HG02759 (cell line): ENCODE data around the gene TTLL10.

ENCODE experiments used
- ATAC-seq: cut with Tn5 transposase; IDR thresholded peaks from one replicate; pipeline ENCODE4 v1.9.1; 2021; ENCODE audit warnings: mild to moderate bottlenecking, moderate library complexity; ENCODE audit not compliant: unreplicated experiment

TTLL10 gene

GRCh38 chr1:1232208-1232795 lies 58.6 kb downstream of the TTLL10 start, which contains the start of gene B3GALT6:
Gene B3GALT6, plus strand, starts transcription at chr1:1232237. Its CDS starts 42 bp downstream, at chr1:1232279.
- no peak for ATAC-seq

GRCh38 chr1:1232796-1233566 lies 59.3 kb downstream of the TTLL10 start:
- ATAC-seq = no peak

GRCh38 chr1:1233567-1233892 lies 59.9 kb downstream of the TTLL10 start:
- ATAC-seq = no peak

GRCh38 chr1:1234180-1234808 lies 60.6 kb downstream of the TTLL10 start:
- ATAC-seq = no peak

DNA sequence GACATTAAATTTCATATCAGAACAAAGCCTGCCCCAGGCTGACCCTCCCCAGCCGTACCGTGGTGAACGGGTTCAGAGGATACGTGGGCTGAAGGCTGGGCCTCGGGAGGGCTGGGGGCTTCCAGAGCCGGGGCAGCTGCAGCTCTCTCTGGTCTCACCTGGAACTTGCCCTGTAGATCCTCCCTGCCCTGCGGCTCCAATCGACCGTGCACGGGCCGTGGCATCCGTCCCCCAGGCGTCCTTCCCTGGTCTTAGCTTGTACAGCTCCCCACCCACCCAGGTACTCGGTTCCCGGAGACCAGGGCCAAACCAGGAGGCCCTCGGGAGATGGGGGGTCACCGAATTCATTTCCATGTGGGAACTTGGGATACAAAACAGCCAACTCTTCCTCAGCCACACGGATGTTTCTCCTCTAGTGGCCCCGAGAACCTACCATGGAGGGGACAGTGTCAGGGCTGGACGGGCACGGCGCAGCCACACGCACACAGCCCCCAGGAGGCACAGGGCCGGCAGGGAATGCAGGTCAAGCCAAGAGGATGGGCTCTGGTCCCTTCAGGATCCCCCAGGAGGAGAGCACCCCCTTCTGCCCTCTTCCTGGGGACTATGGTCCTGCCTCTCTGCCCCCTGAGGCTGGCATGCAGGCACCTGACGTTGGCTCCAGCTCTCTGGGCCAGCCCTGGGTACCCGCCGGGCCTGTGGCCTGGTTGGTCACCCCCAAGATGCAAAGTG lies 61.5 kb downstream of the TTLL10 start:
- no peak for ATAC-seq

- ATAC-seq = no peak
Observed at GRCh38 chr1:1236176-1236763, 62.6 kb downstream of the TTLL10 start.

DNA sequence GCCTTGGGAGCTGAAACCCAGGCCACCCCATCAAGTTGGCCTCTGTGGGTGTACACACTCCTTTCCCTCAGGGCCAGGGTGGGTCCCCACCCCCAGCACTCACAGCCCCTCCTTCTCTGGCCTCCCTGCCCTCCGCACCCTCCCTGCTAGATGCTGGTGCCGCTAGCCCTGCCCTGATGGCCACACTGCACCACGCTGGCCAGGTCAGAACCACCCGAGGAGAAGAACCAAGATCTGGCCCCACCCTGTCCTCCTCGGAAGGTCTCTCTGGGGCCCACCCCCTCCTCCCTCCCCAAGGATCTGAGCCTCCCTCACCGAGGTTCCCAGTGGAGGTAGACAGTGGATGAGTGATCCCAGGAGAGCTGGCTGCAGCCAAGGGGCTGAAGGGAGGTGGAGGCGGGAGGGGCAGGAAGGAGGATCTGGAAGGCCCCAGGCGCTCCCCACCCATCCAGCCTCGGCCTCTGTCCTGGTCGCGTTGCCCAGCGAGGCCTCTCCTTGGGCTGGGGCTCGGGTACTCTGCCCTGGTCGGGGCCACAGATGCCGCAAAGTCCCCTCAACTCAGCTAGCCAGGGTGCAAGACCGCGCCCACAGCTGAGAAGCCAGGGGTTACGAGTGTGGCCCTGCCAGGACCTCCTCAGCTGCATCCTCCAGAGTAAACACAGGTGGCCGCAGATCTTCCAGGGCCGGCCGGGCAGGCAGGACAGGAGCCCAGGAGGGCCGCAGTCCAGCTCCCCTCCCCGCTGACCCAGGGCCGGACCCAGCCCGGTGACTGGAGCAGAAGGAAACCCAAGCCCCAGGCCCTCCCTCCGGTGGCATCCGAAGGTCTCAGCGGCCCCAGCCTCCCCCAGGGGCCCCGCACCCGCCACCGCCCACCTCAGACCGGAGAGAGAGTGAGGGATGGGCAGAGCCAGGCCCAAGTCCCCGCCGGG lies 63.5 kb downstream of the TTLL10 start:
- no peak for ATAC-seq

- ATAC-seq = no peak
Observed at GRCh38 chr1:1237874-1238701, 64.4 kb downstream of the TTLL10 start.

DNA sequence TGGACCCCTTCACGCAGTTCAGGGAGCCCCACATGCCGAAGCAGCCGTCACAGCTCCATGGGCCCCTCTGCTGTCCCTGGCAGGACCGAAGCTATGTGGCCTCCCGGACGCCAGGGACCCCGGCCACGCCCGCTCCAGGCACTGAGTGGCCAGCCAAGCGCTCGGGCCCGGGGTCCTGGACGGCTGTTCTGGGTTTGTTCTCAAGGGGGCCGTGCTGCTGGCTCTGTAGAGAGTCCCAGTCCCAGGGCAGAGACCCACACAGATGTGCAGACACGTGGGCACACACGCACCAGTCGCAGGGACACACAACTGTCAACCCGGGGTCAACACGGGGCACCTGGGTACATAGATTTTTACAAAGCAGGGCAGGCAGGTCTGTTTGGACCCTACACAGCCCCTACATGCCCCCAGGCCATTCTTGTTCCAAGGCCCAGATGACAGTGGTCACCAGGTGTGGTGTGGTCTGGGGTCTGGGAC lies 65.1 kb downstream of the TTLL10 start:
- ATAC-seq = no peak

- no peak for ATAC-seq
Observed at GRCh38 chr1:1239227-1239613, 65.5 kb downstream of the TTLL10 start.

DNA sequence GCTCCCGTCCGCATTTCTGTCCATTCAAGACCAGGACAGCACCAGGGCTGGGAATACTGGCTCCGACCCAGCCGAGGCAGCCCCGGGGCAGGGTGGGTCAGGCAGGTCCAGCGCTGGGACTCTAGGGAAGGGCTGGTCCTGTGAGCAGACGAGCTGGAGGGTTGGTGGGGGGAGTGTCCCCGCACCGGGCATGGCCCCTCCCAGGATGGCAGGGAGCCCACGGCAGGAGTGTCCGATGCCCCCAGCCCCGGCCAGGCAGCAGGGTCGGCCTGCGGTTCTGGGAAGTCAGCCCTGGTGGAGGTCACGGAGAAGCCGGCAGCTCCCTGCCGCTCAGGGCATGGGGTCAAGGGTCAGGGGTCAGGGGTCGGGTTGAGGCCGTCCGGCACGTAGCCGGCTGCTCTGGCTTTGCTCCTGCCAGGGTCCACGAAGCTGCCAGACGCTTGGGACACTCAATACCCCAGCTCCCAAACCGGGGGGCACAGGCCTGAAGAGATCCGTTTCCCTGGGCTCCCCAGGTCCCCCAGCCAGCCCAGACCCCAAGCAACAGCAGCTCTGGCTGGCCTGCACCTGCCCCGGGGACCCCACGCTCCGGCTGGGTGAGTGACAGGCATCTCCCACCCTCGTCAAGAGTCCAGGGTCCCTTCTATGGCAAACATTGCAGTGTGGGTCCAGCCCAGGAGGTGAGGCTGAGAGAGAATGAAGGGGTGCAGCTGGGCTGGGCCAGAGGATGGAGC lies 66.1 kb downstream of the TTLL10 start:
- no peak for ATAC-seq

- no peak for ATAC-seq
Observed at GRCh38 chr1:1240348-1240732, 66.7 kb downstream of the TTLL10 start.

DNA sequence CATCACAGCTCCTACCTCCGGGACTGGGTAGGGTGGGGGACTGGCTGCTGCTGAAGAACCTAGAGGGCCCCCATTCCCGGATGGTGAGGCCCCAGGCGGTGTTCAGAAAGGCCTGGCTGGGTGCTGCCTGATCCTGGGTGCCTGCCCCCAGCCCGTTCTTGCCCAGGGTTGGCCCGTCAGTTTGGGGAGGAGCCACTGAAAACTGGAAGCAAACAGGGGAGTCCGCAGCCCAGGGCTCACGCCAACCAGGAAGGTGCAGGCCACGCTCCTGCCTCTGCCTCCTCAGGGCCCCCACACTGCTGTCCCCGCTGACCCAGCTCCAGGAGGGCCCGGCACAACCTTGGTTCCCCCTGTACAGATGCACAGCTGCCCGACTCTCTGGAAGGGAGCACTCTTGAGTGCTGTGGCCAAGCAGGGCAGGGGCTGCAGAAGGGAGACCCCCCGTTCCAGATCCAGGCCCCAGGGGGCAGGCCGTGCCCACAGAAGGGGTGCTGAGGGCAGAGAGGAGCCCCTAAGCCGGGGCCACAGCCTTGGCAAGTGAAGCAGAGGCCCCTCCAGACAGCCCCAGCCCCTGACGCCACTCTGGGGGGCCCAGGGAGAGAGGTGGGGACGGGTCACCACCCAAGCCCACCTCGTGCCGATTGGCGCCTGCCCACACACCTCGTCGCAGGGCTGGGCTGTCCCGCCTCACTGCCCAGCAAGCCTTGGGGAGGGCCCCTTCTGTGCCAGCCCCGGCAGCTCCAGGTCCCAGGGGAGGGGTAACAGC lies 67.3 kb downstream of the TTLL10 start:
- ATAC-seq = no peak

- ATAC-seq = no peak
Observed at GRCh38 chr1:1241588-1242219, 68.0 kb downstream of the TTLL10 start.

DNA sequence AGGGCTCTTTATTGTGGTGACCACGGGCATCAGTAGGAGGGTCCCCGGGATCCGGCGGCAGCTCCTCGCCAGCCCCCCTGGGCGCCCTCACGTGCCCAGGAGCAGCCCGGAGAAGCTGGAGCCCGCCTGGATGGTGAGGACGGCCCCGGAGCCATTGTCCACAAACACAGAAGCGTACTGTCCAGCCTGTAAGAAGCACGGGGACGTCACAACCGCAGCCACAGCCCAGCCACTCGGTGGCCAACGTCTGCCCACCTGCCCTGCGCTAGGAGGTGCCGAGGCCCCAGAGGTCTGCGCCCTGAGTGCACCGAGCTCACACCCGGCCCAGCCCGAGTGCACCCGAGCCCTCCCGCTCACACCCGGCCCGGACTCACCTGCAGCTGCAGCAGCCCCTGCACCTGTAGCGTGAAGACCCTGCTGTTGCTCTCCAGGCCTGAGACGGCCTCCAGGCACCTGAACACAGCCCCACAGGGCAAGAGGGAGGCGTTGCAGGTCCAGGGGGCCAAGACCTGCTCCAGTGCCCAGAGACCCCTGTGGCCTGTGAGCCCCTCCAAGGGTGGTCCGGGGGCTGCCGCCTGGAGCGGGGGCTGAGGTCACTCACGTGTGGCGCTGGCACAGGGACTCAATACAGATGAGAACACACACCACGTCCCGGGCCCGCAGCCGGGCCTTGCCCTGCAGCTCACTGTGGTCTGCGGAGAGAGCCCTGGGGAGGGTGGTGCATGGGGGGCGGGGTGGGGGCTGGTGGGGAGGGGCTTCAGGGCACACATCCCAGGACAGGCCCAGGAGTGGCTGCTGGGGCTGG lies 69.0 kb downstream of the TTLL10 start:
- ATAC-seq = no peak

DNA sequence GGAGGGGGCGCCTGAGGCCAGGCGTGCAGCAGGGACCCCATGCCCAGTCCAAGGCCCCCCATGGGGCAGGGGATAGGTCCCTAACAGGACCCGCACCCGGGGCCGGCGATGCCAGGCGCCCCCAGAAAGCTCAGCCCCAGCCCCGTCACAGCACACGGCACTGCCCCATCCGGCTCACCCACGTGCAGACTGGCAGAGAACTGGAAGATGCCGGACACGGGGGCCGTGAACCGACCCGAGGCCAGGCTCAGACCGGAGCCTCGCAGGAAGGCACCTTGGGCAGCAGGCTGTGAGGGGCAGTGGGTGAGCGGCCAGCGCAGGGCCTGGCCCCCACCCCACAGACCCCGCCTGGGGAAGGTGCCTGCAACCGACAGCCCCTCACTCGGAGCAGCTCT lies 69.6 kb downstream of the TTLL10 start:
- no peak for ATAC-seq

DNA sequence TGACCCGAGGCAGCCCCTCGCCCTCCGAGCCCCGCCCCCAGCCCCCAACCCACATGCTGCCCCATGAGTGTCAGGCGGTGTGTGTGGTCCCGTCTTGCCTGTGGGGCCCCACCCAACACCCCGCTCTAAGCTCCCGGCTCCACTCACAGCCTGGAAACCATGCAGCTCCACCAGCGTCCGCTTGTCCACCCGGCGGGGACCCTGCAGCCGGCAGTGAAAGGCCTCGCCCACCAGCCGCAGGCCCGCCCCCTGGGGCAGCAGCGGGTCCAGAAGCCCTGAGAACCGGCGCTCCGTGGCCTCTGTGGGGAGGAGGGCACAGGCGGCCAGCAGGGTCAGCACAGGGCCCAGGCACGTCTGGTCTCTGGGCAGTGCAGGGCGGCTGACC lies 70.1 kb downstream of the TTLL10 start:
- ATAC-seq = no peak
